K562 (cell line): ENCODE results near the gene KCNMB3. TPM values are rescaled to one million over a fixed set of nuclear protein-coding genes. Genes with fewer than 3 reads are reported as not detected.

Experiments used
- ATAC-seq: fragments of 200-7000 bp; cut with Tn5 transposase; 3 replicates; pipeline ENCODE4 v1.9.1; 2020; ENCODE audit warnings: moderate library complexity
- BruUV-seq: library from RNA; stranded (reverse); fragments of 400-500 nt; replicated peaks from 2 replicates; lab custom pipeline; 2021; lab: Mats Ljungman, UMichigan
- CTCF ChIA-PET: fragments of 300-600 bp; formaldehyde crosslinking; extraction: SDS; loops from one replicate; lab custom pipeline; 2021; ENCODE audit warnings: low intra/inter-chr PET ratio; lab: Yijun Ruan, JAX
- POLR2A ChIA-PET: fragments of 300-600, 350-650 bp; sonication (Branson Sonifier 250); formaldehyde crosslinking; extraction: SDS; loops from one replicate; lab custom pipeline; 2021; ENCODE audit warnings: antibody characterized with exemption, inconsistent platforms; lab: Yijun Ruan, JAX
- DNase-seq, 4 experiments: peaks; one replicate each; pipeline versions ENCODE4 v3.0.0 to v3.0.0-alpha.2; 2011 to 2018; ENCODE audit warnings: low spot score in 3 of 4, mixed read lengths in 3 of 4; ENCODE audit errors: extremely low read depth in 1 of 4
- FAIRE-seq: peaks from 2 replicates; lab custom pipeline; 2011; peaks lifted over from hg19 to GRCh38; lab: Jason Lieb, UNC
- H2AFZ ChIP-seq: 2 replicates; pipeline ENCODE4 v1.6.0; 2011; ENCODE audit warnings: low read depth, low read length, control low read depth, inconsistent platforms
- H3K27ac ChIP-seq: fragments of 200-600 bp; 3 replicates; pipeline ENCODE4 v1.8.0; 2011; ENCODE audit warnings: low read depth, mild to moderate bottlenecking, control low read depth, inconsistent platforms, low read length, moderate library complexity, mixed read lengths; ENCODE audit errors: extremely low read depth
- H3K27me3 ChIP-seq, 2 experiments: fragments of 300-600 bp in 1 of 2; 2 replicates in 1 of 2; 3 replicates in 1 of 2; pipeline versions ENCODE4 v1.6.0 to v1.8.0; 2011; ENCODE audit warnings: inconsistent platforms in 2 of 2, low read length in 2 of 2, mild to moderate bottlenecking in 1 of 2, mixed read lengths in 1 of 2, moderate library complexity in 1 of 2; ENCODE audit not compliant: control insufficient read depth in 2 of 2, insufficient read depth in 2 of 2
- H3K36me3 ChIP-seq: fragments of 300-600 bp; 3 replicates; pipeline ENCODE4 v1.8.0; 2011; ENCODE audit warnings: mild to moderate bottlenecking, low read length, inconsistent platforms; ENCODE audit not compliant: control insufficient read depth, insufficient read depth
- H3K4me1 ChIP-seq, 2 experiments: fragments of 200-600 bp in 1 of 2; replicated peaks in 1 of 2; 2 replicates in 1 of 2; 3 replicates in 1 of 2; pipeline versions ENCODE4 v1.5.1 to v1.8.0; 2011; ENCODE audit warnings: inconsistent platforms in 2 of 2, low read length in 2 of 2, mild to moderate bottlenecking in 1 of 2, mixed read lengths in 1 of 2, moderate library complexity in 1 of 2; ENCODE audit not compliant: control insufficient read depth in 2 of 2, insufficient read depth in 2 of 2
- H3K4me2 ChIP-seq: 2 replicates; pipeline ENCODE4 v1.6.1; 2011; ENCODE audit warnings: low read length, control low read depth, inconsistent platforms, mixed read lengths; ENCODE audit not compliant: insufficient read depth
- H3K4me3 ChIP-seq: fragments of 200-600 bp; sonication (generic), shearing (Covaris generic); 2 replicates; pipeline ENCODE4 v1.5.1; 2016; ENCODE audit warnings: control low read depth, inconsistent platforms
- H3K79me2 ChIP-seq: fragments of 200-600 bp; 3 replicates; pipeline ENCODE4 v1.8.0; 2011; ENCODE audit warnings: low read length, inconsistent platforms; ENCODE audit not compliant: control insufficient read depth, insufficient read depth
- H3K9ac ChIP-seq, 2 experiments: 2 replicates each; pipeline versions ENCODE4 v1.6.0 to v1.6.1; 2011; ENCODE audit warnings: low read depth in 2 of 2, low read length in 2 of 2, control low read depth in 1 of 2, inconsistent platforms in 1 of 2, mild to moderate bottlenecking in 1 of 2, mixed read lengths in 1 of 2; ENCODE audit not compliant: insufficient read depth in 1 of 2
- H3K9me1 ChIP-seq: one replicate; pipeline ENCODE4 v1.6.0; 2011; ENCODE audit warnings: inconsistent platforms, mild to moderate bottlenecking, low read length, moderate library complexity; ENCODE audit not compliant: control insufficient read depth, insufficient read depth
- H3K9me3 ChIP-seq: replicated peaks from 2 replicates; pipeline ENCODE4 v1.5.1; 2011; ENCODE audit warnings: low read depth, low read length, inconsistent platforms; ENCODE audit not compliant: control insufficient read depth, insufficient read depth
- H4K20me1 ChIP-seq: replicated peaks from 2 replicates; pipeline ENCODE4 v1.6.1; 2011; ENCODE audit warnings: low read length, inconsistent platforms, mixed read lengths; ENCODE audit not compliant: control insufficient read depth, insufficient read depth
- BACH1 ChIP-seq: fragments of 200-800 bp; sonication (Bioruptor generic); IDR thresholded peaks from 2 replicates; pipeline ENCODE4 v1.6.1; 2016; ENCODE audit warnings: missing genetic modification characterization, missing compliant biosample characterization
- E2F8 ChIP-seq: fragments of 450-650 bp; IDR thresholded peaks from 2 replicates; pipeline ENCODE4 v1.7.1; 2018; ENCODE audit warnings: mild to moderate bottlenecking, low read depth; ENCODE audit not compliant: partially characterized antibody
- EGR1 ChIP-seq: fragments of 450-650 bp; conservative IDR thresholded peaks from 2 replicates; pipeline ENCODE4 v1.6.1; 2017; ENCODE audit warnings: mild to moderate bottlenecking
- MTA3 ChIP-seq: fragments of 450-650 bp; formaldehyde crosslinking; IDR thresholded peaks from 2 replicates; pipeline ENCODE4 v1.6.1; 2017; ENCODE audit warnings: mild to moderate bottlenecking, borderline replicate concordance
- NFATC3 ChIP-seq: fragments of 450-650 bp; IDR thresholded peaks from 2 replicates; pipeline ENCODE4 v1.6.1; 2017; ENCODE audit warnings: mild to moderate bottlenecking
- RCOR1 ChIP-seq, 2 experiments: IDR thresholded peaks; 2 replicates each; pipeline ENCODE4 v1.6.1; 2012; ENCODE audit warnings: low read depth in 2 of 2, low read length in 2 of 2, borderline replicate concordance in 1 of 2, improper control_type of control experiment in 1 of 2
- TAF9B ChIP-seq: fragments of 450-650 bp; IDR thresholded peaks from 2 replicates; pipeline ENCODE4 v1.6.1; 2018; ENCODE audit warnings: mild to moderate bottlenecking; ENCODE audit not compliant: partially characterized antibody
- THRA ChIP-seq: fragments of 450-650 bp; IDR thresholded peaks from 2 replicates; pipeline ENCODE4 v1.6.1; 2017; ENCODE audit warnings: mild to moderate bottlenecking, moderate library complexity
- ZNF449 ChIP-seq: fragments of 250-450 bp; sonication (Bioruptor Pico); IDR thresholded peaks from 2 replicates; pipeline ENCODE4 v1.8.0; 2022; ENCODE audit warnings: moderate library complexity, mild to moderate bottlenecking, inconsistent platforms
- WGBS: fragments of 100-300 bp; shearing (Covaris generic); methylation state at CpG from one replicate; pipeline ENCODE4 v1.1.6; 2016; ENCODE audit warnings: low coverage, mixed read lengths; ENCODE audit not compliant: insufficient coverage; ENCODE audit errors: missing lambda C conversion rate; 5-methylcytosine and 5-hydroxymethylcytosine counted together
- in situ Hi-C: fragments of 300-500 bp; cut with MboI; formaldehyde crosslinking; loops from 4 replicates; pipeline ENCODE4 v1.15.0; 2018; ENCODE audit warnings: inconsistent platforms, mixed read lengths
- intact Hi-C: fragments of 100-400 bp; cut with micrococcal nuclease; formaldehyde crosslinking; loops from 2 replicates; pipeline ENCODE4 v1.14.2; 2022
- polyA plus RNA-seq, 8 experiments: library from polyadenylated mRNA; depleted of rRNA in 4 of 8; stranded (reverse) in 5 of 8; unstranded in 3 of 8; fragments of >200 nt; fragmentation: Nextera tagmentation in 2 of 8; fragmentation: Illumina TruSeq in 1 of 8; extraction: Ambion mirVana in 2 of 8; extraction: Trizol in 1 of 8; gene quantifications; 2 replicates each; pipeline versions ENCODE4 v1.2.1 to v1.2.3, GENCODE V29; 2011 to 2014; ENCODE audit warnings: inconsistent platforms in 1 of 8, missing spikeins in 1 of 8
- total RNA-seq, 7 experiments: library from RNA; depleted of rRNA in 6 of 7; stranded (reverse); fragments of >200 nt in 6 of 7; fragmentation: Illumina TruSeq in 2 of 7; extraction: Trizol in 2 of 7; gene quantifications; 2 replicates each; pipeline versions ENCODE4 v1.2.1 to v1.2.3, GENCODE V29; 2011 to 2021; ENCODE audit warnings: low replicate concordance in 1 of 7

KCNMB3 gene
- total and polyA plus RNA-seq, 9 of the 15 experiments (the other 6 are each of a cell fraction or from before 2014, with no cell fraction given), result 7.0 to 21.1 (median 14.3) TPM

DNA sequence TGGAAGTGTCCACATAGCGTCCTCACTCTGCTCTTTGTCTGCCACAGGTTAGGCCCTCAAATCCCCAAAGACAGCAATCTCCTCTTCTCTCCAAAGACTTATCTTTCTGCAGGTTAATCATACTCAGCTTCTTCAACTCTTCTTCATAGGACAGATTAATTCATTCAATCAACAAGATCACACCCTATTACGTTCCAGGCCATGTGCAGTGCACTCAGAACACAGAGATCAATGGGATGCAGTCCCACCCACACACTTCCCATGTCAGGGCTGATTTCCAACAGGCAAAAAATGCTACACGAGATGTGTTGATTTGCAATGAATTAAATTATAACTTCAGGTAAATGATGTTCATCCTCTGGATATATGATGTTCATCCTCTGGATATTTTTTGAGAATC, 38.4 kb upstream of the KCNMB3 start:
- Histone ChIP-seq H4K20me1 (no peaks in the 10 kb centered on the region), H3K27me3 (no peaks in the 10 kb centered on the region), H3K9me3 (0 out of 2 replicates have a peak, but pooled peaks cover 2% of the 10 kb centered on the region), H3K4me1 (peaks cover 4 to 23% of the 10 kb centered on the region in 2 experiments), H3K79me2 (no peaks in the 10 kb centered on the region), H3K4me3 (no peak overlapping the region), H3K27ac (peak overlapping the region; percentile 43), H3K9ac (no peak overlapping the region), H2AFZ (peak overlapping the region; percentile 86; the same call in 1 of the 2 replicates), H3K36me3 (no peaks in the 10 kb centered on the region), H3K9me1 (no peaks in the 10 kb centered on the region), H3K4me2 (peak overlapping the region; percentile 31; the same call in 1 of the 2 replicates)
- FAIRE-seq (peak; percentile 6), DNase-seq (no peak), ATAC-seq (peak; percentile 42)
- TF ChIP-seq EGR1 (peak; percentile 64), TAF9B (no peak), MTA3 (0 out of 2 replicates have a peak, but pooled peaks have one; percentile 17), THRA (0 out of 2 replicates have a peak, but pooled peaks have one; percentile 22), ZNF449 (no peak), BACH1 (tag) (peak; percentile 1; the same call in 1 of the 2 replicates), E2F8 (no peak), NFATC3 (no peak), RCOR1 (IDR thresholded peaks at IDR 0.05; ENCODE audit: borderline replicate concordance in 1 of 2, low read depth in 2 of 2, low read length in 2 of 2) (no peak)
- whole genome bisulfite sequencing, result 36% methylated on average over 3 of the region's 3 CpGs
- intact Hi-C loops, result no loop called here
- BruUV-seq, result no TSS peak
- in situ Hi-C loops, result no loop called here
- CTCF ChIA-PET, result no interaction called here
- POLR2A ChIA-PET, result interaction anchor here (2.2 kb wide), 1 partner anchor 13 kb away, joined by 6 read pairs; no protein-coding TSS in a partner anchor
